Measurements from ENCODE around the gene MROH2A.

- TF ChIP-seq, protein P1, sequence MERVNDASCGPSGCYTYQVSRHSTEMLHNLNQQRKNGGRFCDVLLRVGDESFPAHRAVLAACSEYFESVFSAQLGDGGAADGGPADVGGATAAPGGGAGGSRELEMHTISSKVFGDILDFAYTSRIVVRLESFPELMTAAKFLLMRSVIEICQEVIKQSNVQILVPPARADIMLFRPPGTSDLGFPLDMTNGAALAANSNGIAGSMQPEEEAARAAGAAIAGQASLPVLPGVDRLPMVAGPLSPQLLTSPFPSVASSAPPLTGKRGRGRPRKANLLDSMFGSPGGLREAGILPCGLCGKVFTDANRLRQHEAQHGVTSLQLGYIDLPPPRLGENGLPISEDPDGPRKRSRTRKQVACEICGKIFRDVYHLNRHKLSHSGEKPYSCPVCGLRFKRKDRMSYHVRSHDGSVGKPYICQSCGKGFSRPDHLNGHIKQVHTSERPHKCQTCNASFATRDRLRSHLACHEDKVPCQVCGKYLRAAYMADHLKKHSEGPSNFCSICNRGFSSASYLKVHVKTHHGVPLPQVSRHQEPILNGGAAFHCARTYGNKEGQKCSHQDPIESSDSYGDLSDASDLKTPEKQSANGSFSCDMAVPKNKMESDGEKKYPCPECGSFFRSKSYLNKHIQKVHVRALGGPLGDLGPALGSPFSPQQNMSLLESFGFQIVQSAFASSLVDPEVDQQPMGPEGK (CRISPR knock-in tag; IDR thresholded peaks at IDR 0.05; ENCODE audit: borderline replicate concordance): no peak
- no peak for TF ChIP-seq GLIS3 (CRISPR knock-in tag; IDR thresholded peaks at IDR 0.05)
- TF ChIP-seq ZFP3 (CRISPR knock-in tag; IDR thresholded peaks at IDR 0.05): no peak
- no peak for TF ChIP-seq OSR1 (CRISPR knock-in tag; IDR thresholded peaks at IDR 0.05)
- no peak for TF ChIP-seq CSDC2 (CRISPR knock-in tag; IDR thresholded peaks at IDR 0.05)
- TF ChIP-seq, protein P2, sequence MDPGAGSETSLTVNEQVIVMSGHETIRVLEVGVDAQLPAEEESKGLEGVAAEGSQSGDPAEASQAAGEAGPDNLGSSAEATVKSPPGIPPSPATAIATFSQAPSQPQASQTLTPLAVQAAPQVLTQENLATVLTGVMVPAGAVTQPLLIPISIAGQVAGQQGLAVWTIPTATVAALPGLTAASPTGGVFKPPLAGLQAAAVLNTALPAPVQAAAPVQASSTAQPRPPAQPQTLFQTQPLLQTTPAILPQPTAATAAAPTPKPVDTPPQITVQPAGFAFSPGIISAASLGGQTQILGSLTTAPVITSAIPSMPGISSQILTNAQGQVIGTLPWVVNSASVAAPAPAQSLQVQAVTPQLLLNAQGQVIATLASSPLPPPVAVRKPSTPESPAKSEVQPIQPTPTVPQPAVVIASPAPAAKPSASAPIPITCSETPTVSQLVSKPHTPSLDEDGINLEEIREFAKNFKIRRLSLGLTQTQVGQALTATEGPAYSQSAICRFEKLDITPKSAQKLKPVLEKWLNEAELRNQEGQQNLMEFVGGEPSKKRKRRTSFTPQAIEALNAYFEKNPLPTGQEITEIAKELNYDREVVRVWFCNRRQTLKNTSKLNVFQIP (CRISPR knock-in tag; IDR thresholded peaks at IDR 0.05; ENCODE audit: borderline replicate concordance, low read depth): no peak
- no peak for TF ChIP-seq CREB5 (CRISPR knock-in tag; IDR thresholded peaks at IDR 0.05; ENCODE audit: low read depth)
- no peak for TF ChIP-seq TCF4 (CRISPR knock-in tag; IDR thresholded peaks at IDR 0.05; ENCODE audit: borderline replicate concordance)
- no peak for TF ChIP-seq ZFP30 (CRISPR knock-in tag; IDR thresholded peaks at IDR 0.05)
- no peak for TF ChIP-seq ARNTL (CRISPR knock-in tag; IDR thresholded peaks at IDR 0.05; ENCODE audit: borderline replicate concordance, low read depth)
- no peak for TF ChIP-seq ZC3H10 (CRISPR knock-in tag; IDR thresholded peaks at IDR 0.05)
- no peak for TF ChIP-seq TOX (CRISPR knock-in tag; IDR thresholded peaks at IDR 0.05; ENCODE audit: borderline replicate concordance)
- TF ChIP-seq ZNF8 (CRISPR knock-in tag; IDR thresholded peaks at IDR 0.05): no peak
Measured at GRCh38 chr2:233854241-233854981, 76.3 kb downstream of the MROH2A start, which contains the start of gene HJURP.

Data from SK-N-SH treated with all-trans-retinoic acid at 6 μM for 48 hours (cell line).